Activated T-cell treated with anti-CD3 and anti-CD28 coated beads, Interleukin-2, amount 50 U/mL, for 72 hours (primary cell): ENCODE measurements around the gene KRT28. TPM values are rescaled to one million over a fixed set of nuclear protein-coding genes. Genes with fewer than 3 reads are reported as not detected.

ENCODE experiments used
- ATAC-seq, 2 donors: fragments of 150-1000 bp; cut with Tn5 transposase; replicated peaks in 1 of 2; 2 replicates each; pipeline ENCODE4 v1.10.0; 2021; ENCODE audit warnings: moderate library complexity in 2 of 2, mild to moderate bottlenecking in 1 of 2
- DNase-seq, 2 donors: peaks; one replicate each; pipeline ENCODE4 v3.0.0; 2021 to 2022; ENCODE audit warnings: mixed read lengths in 1 of 2
- H3K27ac Mint-ChIP-seq: one replicate; pipeline ENCODE4 v1.8.0; 2022; ENCODE audit warnings: mild to moderate bottlenecking, moderate library complexity, mixed read lengths
- H3K27me3 Mint-ChIP-seq: one replicate; pipeline ENCODE4 v1.8.0; 2022; ENCODE audit warnings: low read depth, mixed read lengths
- H3K36me3 Mint-ChIP-seq, 2 donors: one replicate each; pipeline ENCODE4 v1.8.0; 2022; ENCODE audit warnings: mixed read lengths in 2 of 2, mild to moderate bottlenecking in 1 of 2; ENCODE audit not compliant: insufficient read depth in 2 of 2
- H3K4me1 Mint-ChIP-seq: one replicate; pipeline ENCODE4 v1.8.0; 2022; ENCODE audit warnings: low read depth, mixed read lengths
- H3K4me3 Mint-ChIP-seq, 2 donors: one replicate each; pipeline ENCODE4 v1.8.0; 2022; ENCODE audit warnings: mild to moderate bottlenecking in 2 of 2, mixed read lengths in 2 of 2, moderate library complexity in 2 of 2
- H3K9me3 Mint-ChIP-seq, 2 donors: one replicate each; pipeline ENCODE4 v1.8.0; 2022; ENCODE audit warnings: mixed read lengths in 2 of 2
- total RNA-seq, 2 donors: library from RNA; stranded (reverse); gene quantifications; one replicate each; pipeline ENCODE4 v1.2.3, GENCODE V29; 2022

The KRT28 gene
- total RNA-seq, 2 donors from 2014 or later, result not detected

DNA sequence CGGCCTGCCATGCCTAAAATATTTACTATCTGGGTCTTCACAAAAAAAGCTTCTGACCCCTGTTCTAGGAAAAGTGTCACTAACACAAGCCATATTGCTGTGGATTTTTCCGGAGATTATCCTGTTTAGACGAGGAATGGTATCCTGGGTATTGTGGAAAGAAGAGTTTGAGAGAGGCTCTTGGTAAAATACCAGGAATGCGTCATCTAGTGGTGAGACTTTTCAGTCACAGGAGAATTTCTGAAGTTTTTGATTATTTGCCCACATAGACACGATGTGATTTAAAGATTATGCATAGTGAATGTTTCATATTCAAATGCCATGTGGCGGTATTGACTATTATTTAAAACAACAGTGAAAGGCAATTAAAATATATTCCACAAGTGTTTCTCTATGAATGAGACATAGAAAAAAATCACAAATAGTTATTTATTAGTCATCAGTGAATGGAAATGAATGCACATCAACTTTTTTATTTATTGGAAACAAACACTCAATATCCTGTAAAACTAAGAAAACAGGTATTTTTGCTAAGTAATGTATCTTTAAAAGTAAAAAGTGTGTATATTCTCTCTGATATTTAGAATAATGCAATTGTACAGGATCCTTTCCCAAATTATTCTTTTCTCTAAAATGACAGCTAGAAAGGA is 7.8 kb downstream of the KRT28 start:
- H3K27me3 Mint-ChIP-seq, result peaks cover 31% of the 10 kb centered on the region
- no peak for ATAC-seq
- no peak overlapping the region for H3K4me3 Mint-ChIP-seq
- no peaks in the 10 kb centered on the region for H3K9me3 Mint-ChIP-seq
- no peak overlapping the region for H3K27ac Mint-ChIP-seq
- no peaks in the 10 kb centered on the region for H3K4me1 Mint-ChIP-seq
- no peaks in the 10 kb centered on the region for H3K36me3 Mint-ChIP-seq
- no peak for DNase-seq

DNA sequence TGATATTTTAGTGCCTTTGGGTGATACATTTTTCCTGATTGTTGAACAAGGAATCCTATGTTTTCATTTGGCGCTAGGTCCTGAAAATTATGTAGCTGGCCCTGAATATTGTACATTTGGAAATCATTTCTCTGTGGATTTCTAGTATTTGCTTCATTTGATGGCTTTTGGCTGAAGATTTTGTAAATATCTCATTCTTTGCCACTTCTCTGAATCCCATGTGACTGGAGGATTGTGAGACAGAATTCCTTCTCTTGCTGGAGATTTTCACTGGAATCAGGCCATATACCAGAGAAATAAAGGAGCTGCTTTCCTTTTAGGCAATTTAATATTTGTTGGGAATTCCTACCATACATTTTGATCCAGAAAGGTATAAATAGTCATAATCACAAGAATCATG is 8.6 kb downstream of the KRT28 start:
- ATAC-seq (no peak), DNase-seq (no peak)
- no peaks in the 10 kb centered on the region for H3K36me3 Mint-ChIP-seq
- no peaks in the 10 kb centered on the region for H3K9me3 Mint-ChIP-seq
- peaks cover 25% of the 10 kb centered on the region for H3K27me3 Mint-ChIP-seq
- no peak overlapping the region for H3K27ac Mint-ChIP-seq
- H3K4me3 Mint-ChIP-seq, result no peak overlapping the region
- H3K4me1 Mint-ChIP-seq, result no peaks in the 10 kb centered on the region

DNA sequence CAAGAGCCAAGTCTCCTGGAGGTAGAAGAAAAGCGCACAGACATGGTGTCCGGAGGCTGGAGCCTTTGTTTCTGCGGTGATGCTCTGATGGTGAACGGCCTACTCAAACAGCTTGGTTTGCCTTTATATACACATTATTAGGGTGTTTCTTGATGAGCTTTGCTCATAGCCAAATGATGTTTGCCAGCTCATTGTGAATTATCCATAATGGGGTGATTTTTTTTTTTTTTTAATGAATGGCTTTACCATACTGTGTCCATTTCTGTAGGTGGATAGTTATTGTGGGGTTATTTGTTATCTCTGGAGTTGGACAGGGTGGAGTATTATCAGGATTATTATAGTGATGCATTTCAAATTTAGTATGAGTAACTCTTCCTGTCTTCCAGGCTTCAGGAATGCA is 17.3 kb downstream of the KRT28 start, which contains the start of gene KRT27:
Gene KRT27, minus strand, starts transcription at position 101 of the 400 bp plus-strand sequence. Its CDS starts 57 bp downstream, at position 44.
- Mint-ChIP-seq H3K4me1 (peaks cover 9% of the 10 kb centered on the region), H3K4me3 (no peak within 1 kb of the TSS), H3K27me3 (peaks cover 29% of the 10 kb centered on the region), H3K9me3 (no peaks in the 10 kb centered on the region), H3K27ac (no peak within 1 kb of the TSS), H3K36me3 (no peaks in the 10 kb centered on the region)
- ATAC-seq (no peak), DNase-seq (no peak)

GRCh38 chr17:40779181-40779909 is 20.4 kb downstream of the KRT28 start:
- H3K27me3 Mint-ChIP-seq, result peaks cover 59% of the 10 kb centered on the region
- peak overlapping the region; percentile 53 to 63 for H3K4me3 Mint-ChIP-seq
- no peak overlapping the region for H3K27ac Mint-ChIP-seq
- H3K36me3 Mint-ChIP-seq, result no peaks in the 10 kb centered on the region
- peak in 1 of 2 donors; percentile 49 for ATAC-seq
- DNase-seq, result peak; percentile 9 to 30
- no peaks in the 10 kb centered on the region for H3K9me3 Mint-ChIP-seq
- H3K4me1 Mint-ChIP-seq, result peaks cover 9% of the 10 kb centered on the region

DNA sequence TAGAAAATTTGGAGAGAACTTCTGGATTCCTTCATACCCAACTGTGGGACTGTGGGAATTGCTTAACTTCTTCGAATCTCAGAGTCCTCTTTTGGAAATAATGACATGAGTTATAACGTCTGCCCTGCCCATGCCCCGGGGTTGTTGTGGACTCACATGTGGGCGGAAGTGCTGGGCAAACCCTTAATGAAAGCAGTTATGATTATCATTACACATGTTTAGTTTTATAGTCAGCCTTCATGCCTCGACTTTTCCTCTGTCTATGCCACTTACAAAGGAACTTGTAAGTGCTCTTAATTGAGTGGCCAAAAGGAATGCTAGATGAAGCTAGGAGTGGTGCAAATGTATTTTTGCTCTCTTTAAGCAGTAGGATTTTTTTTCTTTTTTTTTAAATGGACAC is 21.3 kb downstream of the KRT28 start:
- no peaks in the 10 kb centered on the region for H3K36me3 Mint-ChIP-seq
- no peaks in the 10 kb centered on the region for H3K9me3 Mint-ChIP-seq
- DNase-seq, result no peak
- peaks cover 62% of the 10 kb centered on the region for H3K27me3 Mint-ChIP-seq
- H3K4me1 Mint-ChIP-seq, result peaks cover 9% of the 10 kb centered on the region
- no peak overlapping the region for H3K4me3 Mint-ChIP-seq
- no peak for ATAC-seq
- no peak overlapping the region for H3K27ac Mint-ChIP-seq

DNA sequence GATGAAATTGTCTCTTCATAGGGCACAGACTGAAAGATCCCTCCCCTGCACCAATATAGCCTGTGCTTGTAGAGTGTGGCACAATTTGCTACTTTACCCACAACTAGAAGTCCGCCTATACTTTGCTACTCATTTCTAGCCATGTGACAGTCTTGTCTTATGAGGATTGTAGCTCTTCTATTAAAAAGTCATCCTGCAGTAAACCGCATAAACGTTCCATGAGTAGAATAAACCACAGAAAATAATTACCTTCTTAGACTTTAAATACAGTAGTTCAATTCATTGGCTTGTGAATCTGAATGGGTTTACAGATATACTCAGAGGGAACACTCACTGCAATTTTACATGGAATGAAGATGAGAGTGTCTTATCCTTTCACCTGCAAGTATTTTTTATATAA is 21.8 kb downstream of the KRT28 start:
- Mint-ChIP-seq H3K9me3 (no peaks in the 10 kb centered on the region), H3K27me3 (peaks cover 63% of the 10 kb centered on the region), H3K27ac (no peak overlapping the region), H3K4me3 (no peak overlapping the region), H3K36me3 (no peaks in the 10 kb centered on the region), H3K4me1 (peaks cover 9% of the 10 kb centered on the region)
- DNase-seq (no peak), ATAC-seq (no peak)

DNA sequence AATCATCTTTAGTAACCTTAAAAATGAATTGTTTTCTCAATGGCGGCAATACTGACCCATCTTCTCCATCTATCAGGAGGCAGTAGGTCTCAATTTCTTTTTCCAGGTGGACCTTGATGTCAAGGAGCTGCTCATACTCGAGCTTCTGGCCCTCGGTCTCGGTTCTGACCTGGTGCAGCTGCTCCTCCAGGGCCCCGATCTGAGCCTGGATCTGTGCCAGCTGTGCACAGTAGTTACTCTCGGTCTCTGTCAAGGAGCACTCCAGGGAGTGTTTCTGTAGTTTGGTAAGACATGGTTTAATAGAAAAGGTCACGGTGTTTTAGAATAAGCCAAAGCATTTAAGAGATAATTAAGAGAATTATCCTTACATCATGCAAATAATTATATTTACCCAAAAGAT is 22.3 kb downstream of the KRT28 start:
- Mint-ChIP-seq H3K27ac (no peak overlapping the region), H3K4me1 (peaks cover 9% of the 10 kb centered on the region), H3K4me3 (no peak overlapping the region), H3K36me3 (no peaks in the 10 kb centered on the region), H3K27me3 (peaks cover 68% of the 10 kb centered on the region), H3K9me3 (no peaks in the 10 kb centered on the region)
- DNase-seq (no peak), ATAC-seq (no peak)

- ATAC-seq (no peak), DNase-seq (no peak)
- Mint-ChIP-seq H3K4me1 (peaks cover 9% of the 10 kb centered on the region), H3K9me3 (no peaks in the 10 kb centered on the region), H3K4me3 (no peak overlapping the region), H3K36me3 (no peaks in the 10 kb centered on the region), H3K27ac (no peak overlapping the region), H3K27me3 (peaks cover 77% of the 10 kb centered on the region)
Measured at GRCh38 chr17:40775945-40776344, 23.8 kb downstream of the KRT28 start.

- Mint-ChIP-seq H3K4me1 (no peaks in the 10 kb centered on the region), H3K36me3 (no peaks in the 10 kb centered on the region), H3K4me3 (no peak within 1 kb of the TSS), H3K27ac (no peak within 1 kb of the TSS), H3K27me3 (peaks cover 52% of the 10 kb centered on the region), H3K9me3 (no peaks in the 10 kb centered on the region)
- DNase-seq, result no peak
- no peak for ATAC-seq
Measured at GRCh38 chr17:40772101-40772500, 27.7 kb downstream of the KRT28 start, which contains the start of gene KRT26. KRT26 (minus strand) TSS chr17:40772201; CDS start chr17:40772113, 88 bp downstream.

DNA sequence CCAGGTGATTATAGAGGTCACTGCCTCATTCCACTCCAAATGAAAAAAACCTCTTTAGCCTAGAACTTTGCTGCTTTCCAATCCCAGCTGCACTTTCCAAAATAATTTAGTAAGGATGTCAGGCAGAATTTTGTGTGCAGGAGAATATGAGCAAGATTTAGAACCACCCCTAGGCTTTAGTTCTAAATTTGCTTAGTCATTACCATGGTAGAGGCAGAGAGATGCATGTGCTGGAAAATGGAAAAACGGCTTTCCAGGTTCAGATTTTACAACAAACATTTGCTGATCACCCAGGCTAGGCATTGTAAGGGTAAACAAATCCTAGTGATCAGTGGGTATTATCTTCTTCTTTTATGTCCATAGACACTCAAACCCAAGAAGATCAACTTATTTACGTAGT is 34.1 kb downstream of the KRT28 start:
- ATAC-seq (no peak), DNase-seq (no peak)
- H3K4me1 Mint-ChIP-seq, result no peaks in the 10 kb centered on the region
- no peak overlapping the region for H3K4me3 Mint-ChIP-seq
- peaks cover 11 to 14% of the 10 kb centered on the region in 2 donors for H3K36me3 Mint-ChIP-seq
- H3K27me3 Mint-ChIP-seq, result peaks cover 26% of the 10 kb centered on the region
- peaks cover 15 to 16% of the 10 kb centered on the region in 2 donors for H3K9me3 Mint-ChIP-seq
- no peak overlapping the region for H3K27ac Mint-ChIP-seq

GRCh38 chr17:40763752-40764151 is 36.0 kb downstream of the KRT28 start:
- Mint-ChIP-seq H3K9me3 (peaks cover 26% of the 10 kb centered on the region in 2 donors), H3K36me3 (peaks cover 23 to 24% of the 10 kb centered on the region in 2 donors), H3K4me3 (no peak overlapping the region), H3K27ac (no peak overlapping the region), H3K27me3 (peaks cover 29% of the 10 kb centered on the region), H3K4me1 (no peaks in the 10 kb centered on the region)
- ATAC-seq (no peak), DNase-seq (no peak)

GRCh38 chr17:40760105-40761016 is 39.4 kb downstream of the KRT28 start:
- peaks cover 31 to 35% of the 10 kb centered on the region in 2 donors for H3K9me3 Mint-ChIP-seq
- DNase-seq (no peak), ATAC-seq (no peak)
- H3K4me1 Mint-ChIP-seq, result no peaks in the 10 kb centered on the region
- peaks cover 23 to 26% of the 10 kb centered on the region in 2 donors for H3K36me3 Mint-ChIP-seq
- no peak overlapping the region for H3K27ac Mint-ChIP-seq
- peaks cover 46% of the 10 kb centered on the region for H3K27me3 Mint-ChIP-seq
- H3K4me3 Mint-ChIP-seq, result no peak overlapping the region

DNA sequence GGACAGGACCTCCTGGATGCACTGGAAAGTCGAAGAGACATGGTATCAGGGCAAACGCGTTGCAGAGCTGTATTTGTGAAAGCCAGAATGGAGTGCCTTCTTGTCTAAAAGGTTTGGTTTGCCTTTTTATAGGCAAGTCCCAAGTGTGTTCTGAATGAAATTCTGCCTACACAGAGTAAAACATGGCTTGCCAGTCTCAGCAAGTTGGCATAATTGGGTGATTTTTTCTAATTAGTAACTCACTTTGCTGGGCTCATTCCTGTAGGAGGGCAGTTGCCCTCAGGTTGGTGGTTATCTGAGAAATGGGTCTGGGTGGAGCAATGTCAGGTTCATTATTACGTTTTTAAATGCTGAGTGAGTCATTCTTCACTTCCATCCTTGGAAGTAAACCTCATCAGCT is 44.5 kb downstream of the KRT28 start, which contains the start of gene KRT25:
Gene KRT25, minus strand, starts transcription at position 101 of the 400 bp plus-strand sequence. Its CDS starts 60 bp downstream, at position 41.
- H3K27ac Mint-ChIP-seq, result no peak within 1 kb of the TSS
- peaks cover 5 to 11% of the 10 kb centered on the region in 2 donors for H3K36me3 Mint-ChIP-seq
- H3K27me3 Mint-ChIP-seq, result peaks cover 54% of the 10 kb centered on the region
- DNase-seq (no peak), ATAC-seq (no peak)
- H3K4me1 Mint-ChIP-seq, result no peaks in the 10 kb centered on the region
- no peak within 1 kb of the TSS for H3K4me3 Mint-ChIP-seq
- H3K9me3 Mint-ChIP-seq, result peaks cover 11 to 15% of the 10 kb centered on the region in 2 donors
